ENCODE results near the gene RAPGEFL1.

The RAPGEFL1 gene

GRCh38 chr17:40174514-40174913 lies 2.8 kb upstream of the RAPGEFL1 start:
- no peak for TF ChIP-seq SPI1 (IDR thresholded peaks at IDR 0.05; ENCODE audit: borderline replicate concordance, low read depth)
- TF ChIP-seq GABPA (IDR thresholded peaks at IDR 0.05; ENCODE audit: low read depth) = no peak
- TF ChIP-seq POLR2AphosphoS5 (IDR thresholded peaks at IDR 0.05; ENCODE audit: low read depth) = no peak
- no peak for TF ChIP-seq CTCF (IDR thresholded peaks at IDR 0.05; ENCODE audit: insufficient read depth, low read length)
- TF ChIP-seq, protein P1, sequence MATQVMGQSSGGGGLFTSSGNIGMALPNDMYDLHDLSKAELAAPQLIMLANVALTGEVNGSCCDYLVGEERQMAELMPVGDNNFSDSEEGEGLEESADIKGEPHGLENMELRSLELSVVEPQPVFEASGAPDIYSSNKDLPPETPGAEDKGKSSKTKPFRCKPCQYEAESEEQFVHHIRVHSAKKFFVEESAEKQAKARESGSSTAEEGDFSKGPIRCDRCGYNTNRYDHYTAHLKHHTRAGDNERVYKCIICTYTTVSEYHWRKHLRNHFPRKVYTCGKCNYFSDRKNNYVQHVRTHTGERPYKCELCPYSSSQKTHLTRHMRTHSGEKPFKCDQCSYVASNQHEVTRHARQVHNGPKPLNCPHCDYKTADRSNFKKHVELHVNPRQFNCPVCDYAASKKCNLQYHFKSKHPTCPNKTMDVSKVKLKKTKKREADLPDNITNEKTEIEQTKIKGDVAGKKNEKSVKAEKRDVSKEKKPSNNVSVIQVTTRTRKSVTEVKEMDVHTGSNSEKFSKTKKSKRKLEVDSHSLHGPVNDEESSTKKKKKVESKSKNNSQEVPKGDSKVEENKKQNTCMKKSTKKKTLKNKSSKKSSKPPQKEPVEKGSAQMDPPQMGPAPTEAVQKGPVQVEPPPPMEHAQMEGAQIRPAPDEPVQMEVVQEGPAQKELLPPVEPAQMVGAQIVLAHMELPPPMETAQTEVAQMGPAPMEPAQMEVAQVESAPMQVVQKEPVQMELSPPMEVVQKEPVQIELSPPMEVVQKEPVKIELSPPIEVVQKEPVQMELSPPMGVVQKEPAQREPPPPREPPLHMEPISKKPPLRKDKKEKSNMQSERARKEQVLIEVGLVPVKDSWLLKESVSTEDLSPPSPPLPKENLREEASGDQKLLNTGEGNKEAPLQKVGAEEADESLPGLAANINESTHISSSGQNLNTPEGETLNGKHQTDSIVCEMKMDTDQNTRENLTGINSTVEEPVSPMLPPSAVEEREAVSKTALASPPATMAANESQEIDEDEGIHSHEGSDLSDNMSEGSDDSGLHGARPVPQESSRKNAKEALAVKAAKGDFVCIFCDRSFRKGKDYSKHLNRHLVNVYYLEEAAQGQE (IDR thresholded peaks at IDR 0.05; ENCODE audit: insufficient replicate concordance, low read depth) = no peak
- H3K27ac ChIP-seq (replicated peaks) = no peak overlapping the region
- no peaks in the 10 kb centered on the region for H3K27me3 ChIP-seq (ENCODE audit: insufficient read depth, poor library complexity, severe bottlenecking)
- no peak for DNase-seq (ENCODE audit: low read depth in 1 of 2, low spot score in 1 of 2)
- no peak overlapping the region for H3K4me3 ChIP-seq (replicated peaks; ENCODE audit: insufficient read depth, low read length)

DNA sequence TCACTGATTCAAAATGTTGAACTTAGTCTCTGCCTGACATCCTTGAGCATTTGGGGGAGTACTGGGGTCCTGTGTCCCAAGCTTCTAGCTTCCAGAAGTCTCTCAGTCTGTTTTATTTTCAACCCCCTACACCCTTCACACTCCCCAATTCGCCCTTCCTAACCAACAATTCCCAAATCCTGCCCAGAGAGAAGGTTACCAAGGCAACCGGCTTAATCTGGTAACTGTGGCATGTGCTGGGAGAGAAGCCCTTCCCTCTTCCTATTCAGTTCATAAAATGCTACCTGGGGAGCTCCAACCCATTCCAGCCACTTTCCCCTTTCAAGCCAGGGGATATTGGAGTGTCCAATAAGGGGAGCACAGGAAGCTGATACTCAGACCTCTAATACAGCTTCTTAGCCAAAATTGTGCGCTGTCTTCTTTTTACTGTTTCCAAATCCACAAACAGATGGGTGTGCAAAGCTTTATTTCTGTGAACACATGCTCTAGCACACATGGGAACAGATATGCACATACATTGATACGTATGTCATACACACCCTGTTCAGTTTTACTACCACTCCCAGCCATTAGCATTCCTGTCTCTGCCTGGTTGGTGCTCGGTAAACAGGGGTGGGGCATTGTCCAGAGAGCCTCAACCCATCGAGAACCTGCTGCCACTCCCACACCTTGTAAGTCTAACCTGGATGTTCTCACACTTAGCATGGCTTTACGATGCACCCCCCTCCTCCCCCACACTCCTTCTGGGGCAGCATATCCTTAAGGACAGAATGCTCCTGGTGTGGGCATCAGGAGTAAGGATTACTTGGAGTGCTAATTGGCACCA lies 1.1 kb upstream of the RAPGEFL1 start:
- no peak for DNase-seq (ENCODE audit: low read depth in 1 of 2, low spot score in 1 of 2)
- H3K27ac ChIP-seq (replicated peaks) = no peak overlapping the region
- H3K4me3 ChIP-seq (replicated peaks; ENCODE audit: insufficient read depth, low read length) = no peak overlapping the region
- TF ChIP-seq POLR2AphosphoS5 (IDR thresholded peaks at IDR 0.05; ENCODE audit: low read depth) (no peak), SPI1 (IDR thresholded peaks at IDR 0.05; ENCODE audit: borderline replicate concordance, low read depth) (no peak), CTCF (IDR thresholded peaks at IDR 0.05; ENCODE audit: insufficient read depth, low read length) (no peak), GABPA (IDR thresholded peaks at IDR 0.05; ENCODE audit: low read depth) (no peak)
- TF ChIP-seq, protein P1 (IDR thresholded peaks at IDR 0.05; ENCODE audit: insufficient replicate concordance, low read depth) = no peak
- H3K27me3 ChIP-seq (ENCODE audit: insufficient read depth, poor library complexity, severe bottlenecking) = no peaks in the 10 kb centered on the region

GRCh38 chr17:40176754-40177110 lies 538 bp upstream of the RAPGEFL1 start:
- TF ChIP-seq, protein P1 (IDR thresholded peaks at IDR 0.05; ENCODE audit: insufficient replicate concordance, low read depth) = no peak
- TF ChIP-seq GABPA (IDR thresholded peaks at IDR 0.05; ENCODE audit: low read depth) = no peak
- TF ChIP-seq SPI1 (IDR thresholded peaks at IDR 0.05; ENCODE audit: borderline replicate concordance, low read depth) = no peak
- TF ChIP-seq POLR2AphosphoS5 (IDR thresholded peaks at IDR 0.05; ENCODE audit: low read depth) = no peak
- no peak for TF ChIP-seq CTCF (IDR thresholded peaks at IDR 0.05; ENCODE audit: insufficient read depth, low read length)
- no peak overlapping the region for H3K4me3 ChIP-seq (replicated peaks; ENCODE audit: insufficient read depth, low read length)
- no peak overlapping the region for H3K27ac ChIP-seq (replicated peaks)
- no peaks in the 10 kb centered on the region for H3K27me3 ChIP-seq (ENCODE audit: insufficient read depth, poor library complexity, severe bottlenecking)
- no peak for DNase-seq (ENCODE audit: low read depth in 1 of 2, low spot score in 1 of 2)

Measured in HL-60 (cell line).